Epithelial cell of esophagus (primary cell): Measurements from ENCODE around the gene MAP6.

Experiments
- DNase-seq: peaks from one replicate; pipeline ENCODE4 v3.0.0; 2010; ENCODE audit warnings: low read depth
- H3K4me3 ChIP-seq: 2 replicates; pipeline ENCODE4 v1.5.1; 2011; ENCODE audit warnings: mild to moderate bottlenecking, low read length, control low read depth
- CTCF ChIP-seq: IDR thresholded peaks from 2 replicates; pipeline ENCODE4 v1.5.1; 2011; ENCODE audit warnings: low read depth, mild to moderate bottlenecking, low read length, control low read depth, inconsistent platforms; ENCODE audit not compliant: insufficient read depth; ENCODE audit errors: missing control alignments

The MAP6 gene

GRCh38 chr11:75668451-75669297, at the start of gene MAP6:
Gene MAP6, minus strand, starts transcription at chr11:75669038. Its CDS starts 669 bp downstream, at chr11:75668369.
- no peak for TF ChIP-seq CTCF
- H3K4me3 ChIP-seq, result no peak within 1 kb of the TSS
- peak; percentile 53 for DNase-seq

- DNase-seq, result no peak
- no peak for TF ChIP-seq CTCF
- no peak within 1 kb of the TSS for H3K4me3 ChIP-seq
Observed at GRCh38 chr11:75717608-75718418, 49.0 kb upstream of the MAP6 start, which contains the start of gene MOGAT2. Gene MOGAT2, plus strand, starts transcription at chr11:75717838. Its CDS starts 51 bp downstream, at chr11:75717889.

- no peak overlapping the region for H3K4me3 ChIP-seq
- TF ChIP-seq CTCF, result no peak
- DNase-seq, result no peak
Observed at GRCh38 chr11:75716659-75717058, 47.8 kb upstream of the MAP6 start.

- H3K4me3 ChIP-seq, result no peak overlapping the region
- DNase-seq, result no peak
- no peak for TF ChIP-seq CTCF
Observed at GRCh38 chr11:75715688-75716087, 46.9 kb upstream of the MAP6 start.

GRCh38 chr11:75714211-75714610, 45.4 kb upstream of the MAP6 start:
- DNase-seq, result no peak
- no peak for TF ChIP-seq CTCF
- no peak overlapping the region for H3K4me3 ChIP-seq

- peak; percentile 87 for TF ChIP-seq CTCF
- peak; percentile 76 for DNase-seq
- no peak overlapping the region for H3K4me3 ChIP-seq
Observed at GRCh38 chr11:75706260-75706729, 37.5 kb upstream of the MAP6 start.
